H9 (cell line): ENCODE measurements around the gene RPL22L1. TPM values are rescaled to one million over a fixed set of nuclear protein-coding genes. Genes with fewer than 3 reads are reported as not detected.

Source experiments
- DNase-seq: peaks from one replicate; pipeline ENCODE4 v3.0.0-alpha.2; 2017
- H2AFZ ChIP-seq: one replicate; pipeline ENCODE4 v1.6.1; 2013; ENCODE audit warnings: mild to moderate bottlenecking, low read length, control low read depth, moderate library complexity
- H2AK5ac ChIP-seq: 2 replicates; pipeline ENCODE4 v1.6.1; 2013; ENCODE audit warnings: low read length, control low read depth, mixed read lengths; ENCODE audit not compliant: insufficient read length
- H2BK120ac ChIP-seq: one replicate; pipeline ENCODE4 v1.6.1; 2013; ENCODE audit warnings: low read depth, mild to moderate bottlenecking, low read length, control low read depth, inconsistent platforms; ENCODE audit not compliant: poor library complexity, severe bottlenecking
- H2BK12ac ChIP-seq: 2 replicates; pipeline ENCODE4 v1.6.1; 2013; ENCODE audit warnings: low read length, control low read depth, mixed read lengths, low read depth; ENCODE audit not compliant: insufficient read length
- H2BK15ac ChIP-seq: 2 replicates; pipeline ENCODE4 v1.6.1; 2013; ENCODE audit warnings: low read depth, low read length, control low read depth
- H2BK20ac ChIP-seq: one replicate; pipeline ENCODE4 v1.6.1; 2013; ENCODE audit warnings: low read depth, mild to moderate bottlenecking, low read length, control low read depth, inconsistent platforms; ENCODE audit not compliant: poor library complexity, severe bottlenecking
- H2BK5ac ChIP-seq: 2 replicates; pipeline ENCODE4 v1.6.1; 2013; ENCODE audit warnings: low read length, control low read depth, mixed read lengths; ENCODE audit not compliant: insufficient read length
- H3K14ac ChIP-seq: 2 replicates; pipeline ENCODE4 v1.6.1; 2013; ENCODE audit warnings: low read length, control low read depth; ENCODE audit not compliant: insufficient read depth
- H3K18ac ChIP-seq: 2 replicates; pipeline ENCODE4 v1.6.1; 2013; ENCODE audit warnings: low read depth, mild to moderate bottlenecking, mixed read lengths, low read length, control low read depth; ENCODE audit not compliant: insufficient read length
- H3K23ac ChIP-seq: 2 replicates; pipeline ENCODE4 v1.6.1; 2013; ENCODE audit warnings: low read length, control low read depth, mixed read lengths, low read depth; ENCODE audit not compliant: insufficient read length
- H3K23me2 ChIP-seq: 2 replicates; pipeline ENCODE4 v1.6.1; 2013; ENCODE audit warnings: low read depth, mild to moderate bottlenecking, mixed read lengths, low read length, control low read depth; ENCODE audit not compliant: insufficient read length, poor library complexity, severe bottlenecking
- H3K27ac ChIP-seq: 2 replicates; pipeline ENCODE4 v1.5.1; 2013; ENCODE audit warnings: low read length, control low read depth, mixed read lengths, low read depth; ENCODE audit not compliant: insufficient read length
- H3K27me3 ChIP-seq: 2 replicates; pipeline ENCODE4 v1.6.1; 2013; ENCODE audit warnings: low read length, control low read depth, inconsistent platforms; ENCODE audit not compliant: insufficient read depth
- H3K4ac ChIP-seq: 2 replicates; pipeline ENCODE4 v1.6.1; 2013; ENCODE audit warnings: low read depth, mild to moderate bottlenecking, control low read depth, inconsistent platforms, low read length, moderate library complexity
- H3K4me1 ChIP-seq: 2 replicates; pipeline ENCODE4 v1.6.1; 2013; ENCODE audit warnings: low read length, control low read depth, inconsistent platforms; ENCODE audit not compliant: insufficient read depth
- H3K4me2 ChIP-seq: 2 replicates; pipeline ENCODE4 v1.6.1; 2013; ENCODE audit warnings: low read length, control low read depth, mixed read lengths; ENCODE audit not compliant: insufficient read length, insufficient read depth
- H3K56ac ChIP-seq: 2 replicates; pipeline ENCODE4 v1.6.1; 2013; ENCODE audit warnings: low read depth, mild to moderate bottlenecking, mixed read lengths, low read length, control low read depth; ENCODE audit not compliant: insufficient read length
- H3K79me1 ChIP-seq: 2 replicates; pipeline ENCODE4 v1.6.1; 2013; ENCODE audit warnings: low read depth, mild to moderate bottlenecking, moderate library complexity, low read length, control low read depth, inconsistent platforms; ENCODE audit not compliant: insufficient read depth, poor library complexity, severe bottlenecking
- H3K79me2 ChIP-seq: 2 replicates; pipeline ENCODE4 v1.6.1; 2013; ENCODE audit warnings: low read length, control low read depth, inconsistent platforms; ENCODE audit not compliant: insufficient read depth
- H3K9ac ChIP-seq: 2 replicates; pipeline ENCODE4 v1.6.1; 2013; ENCODE audit warnings: low read length, control low read depth, mixed read lengths; ENCODE audit not compliant: insufficient read length; ENCODE audit errors: extremely low read depth
- H3K9me3 ChIP-seq: one replicate; pipeline ENCODE4 v1.6.1; 2013; ENCODE audit warnings: low read depth, low read length, inconsistent platforms; ENCODE audit not compliant: control insufficient read depth
- H3T11ph ChIP-seq: one replicate; pipeline ENCODE4 v1.6.1; 2013; ENCODE audit warnings: mild to moderate bottlenecking, low read length, control low read depth, inconsistent platforms
- H4K20me1 ChIP-seq: one replicate; pipeline ENCODE4 v1.6.1; 2013; ENCODE audit not compliant: control insufficient read depth, insufficient read length, insufficient read depth
- H4K5ac ChIP-seq: 2 replicates; pipeline ENCODE4 v1.6.1; 2013; ENCODE audit warnings: low read depth, mild to moderate bottlenecking, mixed read lengths, low read length, control low read depth; ENCODE audit not compliant: insufficient read length
- H4K8ac ChIP-seq: replicated peaks from 2 replicates; pipeline ENCODE4 v1.6.1; 2013; ENCODE audit warnings: low read length, control low read depth, mixed read lengths, low read depth; ENCODE audit not compliant: insufficient read length
- H4K91ac ChIP-seq: 2 replicates; pipeline ENCODE4 v1.6.1; 2013; ENCODE audit warnings: low read depth, mild to moderate bottlenecking, moderate library complexity, mixed read lengths, low read length, control low read depth; ENCODE audit not compliant: insufficient read length
- H3K27ac Mint-ChIP-seq, 3 experiments: 2 replicates in 2 of 3; 3 replicates in 1 of 3; pipeline ENCODE4 v1.8.0; 2020 to 2021; ENCODE audit warnings: mixed read lengths in 3 of 3, mild to moderate bottlenecking in 1 of 3, moderate library complexity in 1 of 3
- H3K27me3 Mint-ChIP-seq: 2 replicates; pipeline ENCODE4 v1.8.0; 2021; ENCODE audit warnings: low read depth, mild to moderate bottlenecking, moderate library complexity, mixed read lengths
- H3K36me3 Mint-ChIP-seq, 3 experiments: 2 replicates in 2 of 3; 3 replicates in 1 of 3; pipeline ENCODE4 v1.8.0; 2020 to 2021; ENCODE audit warnings: low read depth in 3 of 3, mixed read lengths in 3 of 3; ENCODE audit not compliant: insufficient read depth in 1 of 3
- H3K4me1 Mint-ChIP-seq, 2 experiments: 2 replicates each; pipeline ENCODE4 v1.8.0; 2020; ENCODE audit warnings: mixed read lengths in 2 of 2
- H3K4me3 Mint-ChIP-seq, 2 experiments: 2 replicates in 1 of 2; 3 replicates in 1 of 2; pipeline ENCODE4 v1.8.0; 2020 to 2021; ENCODE audit warnings: mild to moderate bottlenecking in 2 of 2, mixed read lengths in 2 of 2, moderate library complexity in 1 of 2
- H3K9me3 Mint-ChIP-seq, 2 experiments: 2 replicates in 1 of 2; 3 replicates in 1 of 2; pipeline ENCODE4 v1.8.0; 2020; ENCODE audit warnings: mild to moderate bottlenecking in 2 of 2, mixed read lengths in 2 of 2, moderate library complexity in 1 of 2
- WGBS: extraction: QIAGEN DNeasy Blood & Tissue Kit; methylation state at CpG from one replicate; pipeline ENCODE4 v1.1.7; 2013; ENCODE audit warnings: missing lambda C conversion rate, low lambda C conversion rate, mixed read lengths; ENCODE audit not compliant: insufficient read length; ENCODE audit errors: extremely low coverage; 5-methylcytosine and 5-hydroxymethylcytosine counted together
- total RNA-seq: library from RNA; stranded (reverse); gene quantifications from 2 replicates; pipeline ENCODE4 v1.2.1, GENCODE V29; 2021
- TF ChIP-seq, protein P1 (sequence below): fragments of 200-600 bp; sonication (generic); conservative IDR thresholded peaks from 3 replicates; pipeline ENCODE4 v1.8.0; 2021; ENCODE audit warnings: antibody characterized with exemption, mild to moderate bottlenecking

RPL22L1 gene
- total RNA-seq, 1 experiment from 2014 or later, result 100 TPM

DNA sequence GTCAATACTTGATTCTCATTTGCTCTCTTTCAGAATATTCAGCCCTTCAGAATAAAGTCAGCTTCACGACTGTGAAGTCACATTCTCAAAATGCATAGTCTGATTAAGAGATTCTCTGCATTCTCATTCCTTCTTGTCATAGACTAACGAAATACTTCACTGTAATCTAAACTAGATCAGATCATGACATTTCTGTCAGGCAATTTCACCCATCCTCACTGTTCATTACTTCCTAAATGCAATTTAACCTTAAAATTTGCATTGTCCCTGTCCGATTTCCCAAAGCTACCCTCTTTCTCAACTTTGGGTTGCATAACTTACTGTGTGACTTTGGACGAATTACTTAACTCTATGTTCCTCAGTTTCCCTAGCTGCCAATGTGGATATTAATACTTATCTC lies 6.2 kb downstream of the RPL22L1 start:
- Mint-ChIP-seq H3K27me3 (no peaks in the 10 kb centered on the region), H3K9me3 (no peaks in the 10 kb centered on the region), H3K4me1 (peaks cover 9 to 10% of the 10 kb centered on the region in 2 experiments), H3K4me3 (no peak overlapping the region), H3K36me3 (peaks cover 19 to 41% (median 21%) of the 10 kb centered on the region in 3 experiments), H3K27ac (no peak overlapping the region; a peak in 1 of 7 replicates)
- Histone ChIP-seq H2BK15ac (no peak overlapping the region), H2AK5ac (no peak overlapping the region), H3K4ac (no peak overlapping the region), H2BK5ac (no peak overlapping the region), H3T11ph (no peak overlapping the region), H2BK20ac (no peak overlapping the region), H3K79me2 (peaks cover under 1% of the 10 kb centered on the region; the same call in 1 of the 2 replicates), H3K9me3 (no peaks in the 10 kb centered on the region), H2BK12ac (no peak overlapping the region), H3K9ac (no peak overlapping the region), H3K23ac (no peak overlapping the region), H3K23me2 (no peaks in the 10 kb centered on the region), H3K4me1 (no peaks in the 10 kb centered on the region), H4K20me1 (no peaks in the 10 kb centered on the region), H3K4me2 (no peak overlapping the region), H3K14ac (no peak overlapping the region), H4K5ac (no peak overlapping the region), H3K56ac (no peak overlapping the region), H2BK120ac (no peak overlapping the region), H4K8ac (no peak overlapping the region), H2AFZ (no peak overlapping the region), H4K91ac (no peak overlapping the region), H3K27me3 (no peaks in the 10 kb centered on the region), H3K18ac (no peak overlapping the region), H3K27ac (no peak overlapping the region), H3K79me1 (no peaks in the 10 kb centered on the region)
- TF ChIP-seq, protein P1, sequence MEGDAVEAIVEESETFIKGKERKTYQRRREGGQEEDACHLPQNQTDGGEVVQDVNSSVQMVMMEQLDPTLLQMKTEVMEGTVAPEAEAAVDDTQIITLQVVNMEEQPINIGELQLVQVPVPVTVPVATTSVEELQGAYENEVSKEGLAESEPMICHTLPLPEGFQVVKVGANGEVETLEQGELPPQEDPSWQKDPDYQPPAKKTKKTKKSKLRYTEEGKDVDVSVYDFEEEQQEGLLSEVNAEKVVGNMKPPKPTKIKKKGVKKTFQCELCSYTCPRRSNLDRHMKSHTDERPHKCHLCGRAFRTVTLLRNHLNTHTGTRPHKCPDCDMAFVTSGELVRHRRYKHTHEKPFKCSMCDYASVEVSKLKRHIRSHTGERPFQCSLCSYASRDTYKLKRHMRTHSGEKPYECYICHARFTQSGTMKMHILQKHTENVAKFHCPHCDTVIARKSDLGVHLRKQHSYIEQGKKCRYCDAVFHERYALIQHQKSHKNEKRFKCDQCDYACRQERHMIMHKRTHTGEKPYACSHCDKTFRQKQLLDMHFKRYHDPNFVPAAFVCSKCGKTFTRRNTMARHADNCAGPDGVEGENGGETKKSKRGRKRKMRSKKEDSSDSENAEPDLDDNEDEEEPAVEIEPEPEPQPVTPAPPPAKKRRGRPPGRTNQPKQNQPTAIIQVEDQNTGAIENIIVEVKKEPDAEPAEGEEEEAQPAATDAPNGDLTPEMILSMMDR, result no peak
- no peak for DNase-seq
- no CpG with 5 or more reads among the region's 4 CpGs for WGBS
